Ectodermal cell (in vitro differentiated cells): ENCODE results near the gene ARMC12.

ENCODE experiments used
- H3K27ac ChIP-seq: 2 replicates; pipeline ENCODE4 v1.7.0; 2013; ENCODE audit warnings: mild to moderate bottlenecking, low read depth, low read length; ENCODE audit not compliant: insufficient read depth, poor library complexity, severe bottlenecking
- H3K27me3 ChIP-seq: 2 replicates; pipeline ENCODE4 v1.7.0; 2013; ENCODE audit warnings: mild to moderate bottlenecking, low read length; ENCODE audit not compliant: insufficient read depth, control insufficient read depth, poor library complexity, severe bottlenecking
- H3K36me3 ChIP-seq: one replicate; pipeline ENCODE4 v1.7.0; 2013; ENCODE audit warnings: low read length; ENCODE audit not compliant: control insufficient read depth, insufficient read depth
- H3K4me1 ChIP-seq: one replicate; pipeline ENCODE4 v1.7.0; 2013; ENCODE audit warnings: low read length; ENCODE audit not compliant: control insufficient read depth, insufficient read depth
- H3K4me3 ChIP-seq: 2 replicates; pipeline ENCODE4 v1.7.0; 2013; ENCODE audit warnings: low read depth, low read length, control low read depth; ENCODE audit not compliant: insufficient read depth
- H3K9me3 ChIP-seq: 2 replicates; pipeline ENCODE4 v1.7.0; 2013; ENCODE audit warnings: mild to moderate bottlenecking, low read length, moderate library complexity; ENCODE audit not compliant: control insufficient read depth
- WGBS, 2 experiments: methylation state at CpG; one replicate each; pipeline ENCODE4 v1.1.7; 2013; ENCODE audit warnings: missing lambda C conversion rate in 2 of 2; 5-methylcytosine and 5-hydroxymethylcytosine counted together

Gene ARMC12

GRCh38 chr6:35703554-35703953, 33.3 kb upstream of the ARMC12 start:
- Histone ChIP-seq H3K36me3 (no peaks in the 10 kb centered on the region), H3K9me3 (no peaks in the 10 kb centered on the region), H3K4me1 (no peaks in the 10 kb centered on the region), H3K27me3 (no peaks in the 10 kb centered on the region), H3K4me3 (no peak overlapping the region), H3K27ac (no peak overlapping the region)

GRCh38 chr6:35706468-35706867, 30.4 kb upstream of the ARMC12 start:
- Histone ChIP-seq H3K9me3 (no peaks in the 10 kb centered on the region), H3K27ac (no peak overlapping the region), H3K4me1 (no peaks in the 10 kb centered on the region), H3K27me3 (no peaks in the 10 kb centered on the region), H3K4me3 (no peak overlapping the region), H3K36me3 (no peaks in the 10 kb centered on the region)
- WGBS, 2 experiments: 89 to 93% methylated on average over 3 of the region's 3 CpGs

GRCh38 chr6:35707714-35708407, 29.0 kb upstream of the ARMC12 start:
- WGBS, 2 experiments: 85 to 86% methylated on average over 3 of the region's 4 CpGs
- Histone ChIP-seq H3K4me3 (no peak overlapping the region), H3K9me3 (no peaks in the 10 kb centered on the region), H3K4me1 (no peaks in the 10 kb centered on the region), H3K27ac (no peak overlapping the region), H3K27me3 (no peaks in the 10 kb centered on the region), H3K36me3 (no peaks in the 10 kb centered on the region)

- H3K4me3 ChIP-seq: no peak overlapping the region
- no peaks in the 10 kb centered on the region for H3K4me1 ChIP-seq
- no peak overlapping the region for H3K27ac ChIP-seq
- no peaks in the 10 kb centered on the region for H3K9me3 ChIP-seq
- no peaks in the 10 kb centered on the region for H3K36me3 ChIP-seq
- H3K27me3 ChIP-seq: no peaks in the 10 kb centered on the region
Observed at GRCh38 chr6:35708585-35708984, 28.2 kb upstream of the ARMC12 start.

GRCh38 chr6:35710241-35710847, 26.5 kb upstream of the ARMC12 start:
- Histone ChIP-seq H3K9me3 (no peaks in the 10 kb centered on the region), H3K27me3 (no peaks in the 10 kb centered on the region), H3K27ac (no peak overlapping the region), H3K4me3 (no peak overlapping the region), H3K36me3 (no peaks in the 10 kb centered on the region), H3K4me1 (no peaks in the 10 kb centered on the region)
- 78 to 82% methylated on average over 3 of the region's 4 CpGs for WGBS, 2 experiments

- no peaks in the 10 kb centered on the region for H3K27me3 ChIP-seq
- WGBS, 2 experiments: 94 to 96% methylated on average over 7 of the region's 7 CpGs
- no peak overlapping the region for H3K27ac ChIP-seq
- H3K4me3 ChIP-seq: no peak overlapping the region
- no peaks in the 10 kb centered on the region for H3K36me3 ChIP-seq
- H3K4me1 ChIP-seq: no peaks in the 10 kb centered on the region
- no peaks in the 10 kb centered on the region for H3K9me3 ChIP-seq
Observed at GRCh38 chr6:35711731-35712130, 25.1 kb upstream of the ARMC12 start.

GRCh38 chr6:35713006-35713767, 23.6 kb upstream of the ARMC12 start:
- 84 to 85% methylated on average over 7 of the region's 7 CpGs for WGBS, 2 experiments
- Histone ChIP-seq H3K27ac (no peak overlapping the region), H3K9me3 (no peaks in the 10 kb centered on the region), H3K4me1 (peaks cover under 1% of the 10 kb centered on the region), H3K4me3 (no peak overlapping the region), H3K36me3 (no peaks in the 10 kb centered on the region), H3K27me3 (no peaks in the 10 kb centered on the region)

- H3K27ac ChIP-seq: no peak overlapping the region
- H3K4me1 ChIP-seq: peaks cover 22% of the 10 kb centered on the region
- no peaks in the 10 kb centered on the region for H3K36me3 ChIP-seq
- H3K4me3 ChIP-seq: no peak overlapping the region
- no peaks in the 10 kb centered on the region for H3K27me3 ChIP-seq
- no peaks in the 10 kb centered on the region for H3K9me3 ChIP-seq
- 49 to 70% methylated on average over 2 of the region's 2 CpGs for WGBS, 2 experiments
Observed at GRCh38 chr6:35716798-35717197, 20.0 kb upstream of the ARMC12 start.

- Histone ChIP-seq H3K36me3 (no peaks in the 10 kb centered on the region), H3K27me3 (no peaks in the 10 kb centered on the region), H3K27ac (no peak overlapping the region), H3K9me3 (no peaks in the 10 kb centered on the region), H3K4me3 (no peak overlapping the region), H3K4me1 (peaks cover 22% of the 10 kb centered on the region)
- 78 to 82% methylated on average over 19 of the region's 19 CpGs for WGBS, 2 experiments
Observed at GRCh38 chr6:35717449-35718374, 19.1 kb upstream of the ARMC12 start.

- H3K9me3 ChIP-seq: no peaks in the 10 kb centered on the region
- peaks cover 22% of the 10 kb centered on the region for H3K4me1 ChIP-seq
- WGBS, 2 experiments: 67% methylated on average over 4 of the region's 4 CpGs
- H3K36me3 ChIP-seq: no peaks in the 10 kb centered on the region
- no peaks in the 10 kb centered on the region for H3K27me3 ChIP-seq
- H3K4me3 ChIP-seq: no peak overlapping the region
- no peak overlapping the region for H3K27ac ChIP-seq
Observed at GRCh38 chr6:35718375-35718736, 18.5 kb upstream of the ARMC12 start.
